ENCODE data around the gene PTPRK. TPM values are rescaled to one million over a fixed set of nuclear protein-coding genes. Genes with fewer than 3 reads are reported as not detected.
"Not testable (repeated sequence)": the region's sequence is repeated elsewhere in the genome, so short reads cannot be mapped to it uniquely, and the experiment has no call there.

The PTPRK gene
- total RNA-seq, 1 donor from 2014 or later, result 117 TPM

- Histone ChIP-seq H3K36me3 (ENCODE audit: control insufficient read depth, insufficient read depth, low read length) (no peaks in the 10 kb centered on the region), H3K4me3 (ENCODE audit: low read depth, low read length) (no peak overlapping the region), H3K27me3 (ENCODE audit: control insufficient read depth, insufficient read depth, low read length) (no peaks in the 10 kb centered on the region)
- no peak for TF ChIP-seq CTCF (IDR thresholded peaks at IDR 0.05; ENCODE audit: insufficient read depth, low read length, poor library complexity, severe bottlenecking)
- no peak for DNase-seq (ENCODE audit: low read depth)
These were observed 585.4 kb downstream of the PTPRK start for GRCh38 chr6:127934956-127935355.

GRCh38 chr6:127933852-127934840, 586.3 kb downstream of the PTPRK start:
- no peaks in the 10 kb centered on the region for H3K27me3 ChIP-seq (ENCODE audit: control insufficient read depth, insufficient read depth, low read length)
- no peak for TF ChIP-seq CTCF (IDR thresholded peaks at IDR 0.05; ENCODE audit: insufficient read depth, low read length, poor library complexity, severe bottlenecking)
- no peaks in the 10 kb centered on the region for H3K36me3 ChIP-seq (ENCODE audit: control insufficient read depth, insufficient read depth, low read length)
- no peak for DNase-seq (ENCODE audit: low read depth)
- H3K4me3 ChIP-seq (ENCODE audit: low read depth, low read length), result no peak overlapping the region

DNA sequence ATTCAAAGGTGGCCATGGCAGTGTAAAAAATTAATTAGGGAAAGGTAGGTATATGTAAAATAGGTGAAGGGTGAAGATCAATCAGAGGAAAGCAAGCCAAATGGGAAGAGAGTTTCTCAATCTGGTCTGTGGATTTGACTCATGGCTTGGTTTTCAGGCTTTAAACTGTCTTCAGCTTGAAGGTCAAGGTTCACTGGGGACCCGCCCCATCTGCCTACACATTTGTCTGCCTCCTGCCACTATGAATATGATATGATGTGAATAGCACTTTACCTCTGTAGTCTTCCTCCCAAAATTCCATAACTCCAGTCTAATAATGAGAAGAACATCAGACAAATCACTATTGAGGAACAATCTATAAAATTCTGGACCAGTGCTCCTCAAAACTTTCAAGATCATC, 587.3 kb downstream of the PTPRK start:
- no peak for DNase-seq (ENCODE audit: low read depth)
- Histone ChIP-seq H3K27me3 (ENCODE audit: control insufficient read depth, insufficient read depth, low read length) (no peaks in the 10 kb centered on the region), H3K36me3 (ENCODE audit: control insufficient read depth, insufficient read depth, low read length) (no peaks in the 10 kb centered on the region), H3K4me3 (ENCODE audit: low read depth, low read length) (no peak overlapping the region)
- no peak for TF ChIP-seq CTCF (IDR thresholded peaks at IDR 0.05; ENCODE audit: insufficient read depth, low read length, poor library complexity, severe bottlenecking)

DNA sequence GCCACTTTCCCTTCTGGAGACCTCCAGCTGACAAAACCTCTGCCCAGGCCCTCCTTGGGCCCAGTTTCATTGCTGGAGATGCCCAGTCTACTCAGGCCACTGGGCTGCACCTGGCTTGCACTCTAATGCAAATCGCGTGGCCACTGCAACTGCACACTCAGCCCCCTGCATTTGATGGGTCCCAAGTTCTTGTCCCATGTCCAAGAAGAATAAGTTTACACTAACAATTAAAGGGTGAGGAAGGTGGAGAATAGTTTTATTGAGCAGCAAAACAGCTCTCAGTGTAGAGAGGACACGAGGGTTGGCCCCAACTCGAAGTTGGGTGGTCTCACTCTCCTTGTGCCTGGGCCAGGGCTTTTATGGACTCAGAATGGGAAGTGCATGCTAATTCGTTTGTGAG, 587.7 kb downstream of the PTPRK start:
- no peaks in the 10 kb centered on the region for H3K36me3 ChIP-seq (ENCODE audit: control insufficient read depth, insufficient read depth, low read length)

DNA sequence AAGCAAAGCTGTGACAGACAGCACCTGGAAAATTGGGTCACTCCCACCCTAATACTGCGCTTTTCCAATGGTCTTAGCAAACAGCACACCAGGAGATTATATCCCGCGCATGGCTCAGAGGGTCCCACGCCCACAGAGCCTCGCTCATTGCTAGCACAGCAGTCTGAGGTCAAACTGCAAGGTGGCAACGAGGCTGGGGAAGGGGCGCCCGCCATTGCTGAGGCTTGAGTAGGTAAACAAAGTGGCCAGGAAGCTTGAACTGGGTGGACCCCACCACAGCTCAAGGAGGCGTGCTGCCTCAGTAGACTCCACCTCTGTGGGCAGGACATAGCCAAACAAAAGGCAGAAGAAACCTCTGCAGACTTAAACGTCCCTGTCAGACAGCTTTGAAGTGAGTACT, 594.0 kb downstream of the PTPRK start:
- not testable (repeated sequence) for H3K27me3 ChIP-seq (ENCODE audit: control insufficient read depth, insufficient read depth, low read length); DNase-seq (ENCODE audit: low read depth); H3K4me3 ChIP-seq (ENCODE audit: low read depth, low read length); H3K36me3 ChIP-seq (ENCODE audit: control insufficient read depth, insufficient read depth, low read length)

More for the DNA sequence above, 587.7 kb downstream of the PTPRK start:
- DNase-seq (ENCODE audit: low read depth), result no peak
- no peaks in the 10 kb centered on the region for H3K27me3 ChIP-seq (ENCODE audit: control insufficient read depth, insufficient read depth, low read length)
- H3K4me3 ChIP-seq (ENCODE audit: low read depth, low read length), result no peak overlapping the region
- no peak for TF ChIP-seq CTCF (IDR thresholded peaks at IDR 0.05; ENCODE audit: insufficient read depth, low read length, poor library complexity, severe bottlenecking)

GRCh38 chr6:127924440-127924839, 596.0 kb downstream of the PTPRK start:
- DNase-seq (ENCODE audit: low read depth), result no peak
- Histone ChIP-seq H3K36me3 (ENCODE audit: control insufficient read depth, insufficient read depth, low read length) (no peaks in the 10 kb centered on the region), H3K27me3 (ENCODE audit: control insufficient read depth, insufficient read depth, low read length) (no peaks in the 10 kb centered on the region), H3K4me3 (ENCODE audit: low read depth, low read length) (no peak overlapping the region)
- TF ChIP-seq CTCF (IDR thresholded peaks at IDR 0.05; ENCODE audit: insufficient read depth, low read length, poor library complexity, severe bottlenecking), result no peak
